Measurements from ENCODE around the gene CD109. TPM values are rescaled to one million over a fixed set of nuclear protein-coding genes. Genes with fewer than 3 reads are reported as not detected.
A peak's percentile ranks its signal among the peaks of the same experiment; 100 is the strongest.
"Not testable (repeated sequence)": the region's sequence is repeated elsewhere in the genome, so short reads cannot be mapped to it uniquely, and the experiment has no call there.

The CD109 gene
- total RNA-seq, 1 experiment from 2014 or later = 19.1 TPM

DNA sequence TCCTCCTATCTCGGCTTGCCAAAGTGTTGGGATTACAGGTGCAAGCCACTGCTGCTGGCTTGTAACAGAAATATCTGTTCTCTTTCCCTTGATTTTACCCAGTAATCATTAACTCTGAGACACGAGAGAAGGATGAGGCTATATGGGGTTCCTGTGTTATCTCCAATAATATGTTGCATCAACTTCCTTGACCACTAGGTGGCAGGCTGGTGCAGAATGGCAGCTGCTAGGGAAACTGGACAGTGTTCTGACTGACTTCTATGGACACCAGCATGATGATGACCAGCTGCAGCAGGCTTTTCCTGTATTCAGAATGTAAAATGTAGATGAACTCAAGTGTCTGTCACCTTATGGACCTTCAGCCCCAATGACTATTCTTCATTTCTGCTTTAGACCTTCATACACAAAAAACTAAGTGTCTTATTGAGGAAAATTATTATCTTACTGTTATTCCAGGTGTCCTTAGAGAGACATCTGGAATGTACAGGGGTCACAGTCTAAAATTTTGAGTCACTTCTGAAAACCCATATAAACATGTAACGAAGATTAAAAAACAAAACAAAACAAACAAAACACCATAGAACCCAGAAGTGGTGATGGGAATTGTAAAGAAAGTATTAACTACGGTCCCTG lies 20.4 kb upstream of the CD109 start:
- no peaks in the 10 kb centered on the region for H3K27me3 ChIP-seq
- no peaks in the 10 kb centered on the region for H3K9me3 ChIP-seq
- H3K4me3 ChIP-seq = no peak overlapping the region
- DNase-seq = peak; percentile 45
- no peaks in the 10 kb centered on the region for H3K36me3 ChIP-seq

DNA sequence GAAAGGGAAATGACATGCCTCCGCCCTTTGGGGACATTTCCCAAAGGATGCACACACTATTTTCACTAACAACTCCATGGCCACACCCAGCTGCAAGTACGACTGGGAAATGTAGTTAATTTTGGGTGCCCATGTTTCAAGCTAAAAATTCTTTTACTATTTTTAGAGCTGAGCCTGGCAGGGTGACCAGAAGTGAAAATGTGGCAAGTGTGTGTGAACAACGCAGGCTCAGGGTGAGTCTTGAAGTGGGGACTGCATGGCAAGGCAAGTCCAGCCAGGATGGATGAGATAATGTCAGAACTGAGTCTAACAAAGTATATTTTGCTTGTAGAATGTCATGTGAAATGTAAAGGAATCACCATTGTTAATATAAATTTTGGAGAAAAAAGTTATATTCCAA lies 17.0 kb upstream of the CD109 start:
- Histone ChIP-seq H3K27me3 (no peaks in the 10 kb centered on the region), H3K4me3 (no peak overlapping the region), H3K9me3 (no peaks in the 10 kb centered on the region), H3K36me3 (no peaks in the 10 kb centered on the region)
- DNase-seq = no peak

DNA sequence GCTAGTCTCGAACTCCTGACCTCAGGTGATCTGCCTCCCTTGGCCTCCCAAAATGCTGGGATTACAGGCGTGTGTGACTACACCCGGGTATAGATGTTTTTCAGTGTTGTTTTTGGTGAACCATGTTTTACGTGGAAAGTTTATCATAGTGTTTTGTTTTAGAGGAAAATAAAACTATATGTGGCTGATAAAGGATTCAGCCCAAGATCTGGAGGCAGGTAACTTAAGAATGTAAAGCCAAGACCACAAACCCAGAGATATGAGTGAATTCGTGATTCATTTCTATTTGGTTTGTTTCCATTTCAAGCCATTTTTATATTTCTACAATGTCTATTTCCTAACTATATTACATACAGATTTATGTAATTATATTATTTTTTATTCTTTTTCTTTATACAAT lies 16.2 kb upstream of the CD109 start:
- not testable (repeated sequence) for H3K4me3 ChIP-seq, H3K27me3 ChIP-seq, DNase-seq, H3K9me3 ChIP-seq, H3K36me3 ChIP-seq

DNA sequence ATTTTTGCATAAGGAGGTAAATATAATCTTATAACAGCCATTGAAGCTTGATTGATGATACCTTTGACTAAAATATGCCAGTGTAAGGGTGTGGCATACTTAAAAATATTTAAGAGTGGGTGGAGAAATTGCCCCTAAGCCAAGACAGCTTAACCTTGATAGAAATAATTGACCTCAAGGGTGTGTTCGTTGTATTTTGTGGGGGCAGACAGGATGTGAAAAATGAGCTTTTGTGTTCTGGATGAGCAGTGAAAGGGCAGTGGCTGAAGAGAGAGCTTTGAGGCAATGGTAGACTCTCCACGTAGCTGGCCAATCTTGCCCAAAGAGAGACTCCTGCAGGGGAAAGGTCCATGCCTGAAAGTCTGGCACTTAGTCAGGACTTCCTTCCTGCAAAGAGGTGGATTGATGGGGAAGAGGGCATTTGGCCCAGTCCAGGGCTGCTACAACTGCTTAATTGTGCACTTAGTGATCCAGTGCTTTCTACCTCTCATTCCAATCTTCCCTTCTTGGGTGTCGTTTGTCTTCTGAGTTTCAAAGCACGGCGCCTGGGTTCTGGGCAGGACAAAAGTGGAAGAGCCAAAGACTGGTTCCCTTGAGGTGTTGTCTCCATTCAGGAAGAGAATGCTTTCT lies 15.6 kb upstream of the CD109 start:
- H3K9me3 ChIP-seq = no peaks in the 10 kb centered on the region
- no peak overlapping the region for H3K4me3 ChIP-seq
- DNase-seq = no peak
- no peaks in the 10 kb centered on the region for H3K36me3 ChIP-seq
- no peaks in the 10 kb centered on the region for H3K27me3 ChIP-seq

DNA sequence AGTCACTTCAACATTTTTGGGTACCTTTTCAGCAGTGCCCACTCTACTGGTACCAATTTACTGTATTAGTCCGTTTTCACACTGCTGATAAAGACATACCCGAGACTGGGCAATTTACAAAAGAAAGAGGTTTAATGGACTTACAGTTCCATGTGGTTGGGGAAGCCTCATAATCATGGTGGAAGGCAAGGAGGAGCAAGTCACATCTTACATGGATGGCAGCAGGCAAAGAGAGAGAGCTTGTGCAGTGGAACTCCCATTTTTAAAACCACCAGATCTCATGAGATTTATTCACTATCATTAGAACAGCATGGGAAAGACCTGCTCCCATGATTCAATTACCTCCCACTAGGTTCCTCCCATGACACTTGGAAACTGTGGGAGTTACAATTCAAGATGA lies 12.4 kb upstream of the CD109 start:
- not testable (repeated sequence) for DNase-seq, H3K4me3 ChIP-seq, H3K27me3 ChIP-seq, H3K9me3 ChIP-seq, H3K36me3 ChIP-seq

DNA sequence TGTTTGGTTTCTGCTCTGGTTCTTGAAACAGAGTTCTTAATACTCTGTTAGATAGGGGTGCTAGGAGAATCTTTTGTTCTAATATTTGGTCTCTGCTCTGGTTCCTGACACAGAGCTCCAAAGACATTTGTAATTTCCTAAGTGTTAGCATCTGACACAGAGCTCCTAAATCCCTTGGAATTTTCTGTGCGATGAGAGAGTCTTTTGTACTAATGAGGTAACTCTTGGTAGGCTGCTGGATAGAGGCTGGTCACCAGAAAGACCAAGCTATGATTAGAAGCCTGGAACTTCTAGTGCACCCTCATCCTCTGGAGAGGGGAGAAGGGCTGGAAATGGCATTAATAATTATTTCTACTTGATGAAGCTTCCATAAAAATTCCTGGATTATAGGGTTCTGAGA lies 7.7 kb upstream of the CD109 start:
- Histone ChIP-seq H3K4me3 (no peak overlapping the region), H3K9me3 (no peaks in the 10 kb centered on the region), H3K27me3 (no peaks in the 10 kb centered on the region), H3K36me3 (no peaks in the 10 kb centered on the region)
- DNase-seq = no peak

DNA sequence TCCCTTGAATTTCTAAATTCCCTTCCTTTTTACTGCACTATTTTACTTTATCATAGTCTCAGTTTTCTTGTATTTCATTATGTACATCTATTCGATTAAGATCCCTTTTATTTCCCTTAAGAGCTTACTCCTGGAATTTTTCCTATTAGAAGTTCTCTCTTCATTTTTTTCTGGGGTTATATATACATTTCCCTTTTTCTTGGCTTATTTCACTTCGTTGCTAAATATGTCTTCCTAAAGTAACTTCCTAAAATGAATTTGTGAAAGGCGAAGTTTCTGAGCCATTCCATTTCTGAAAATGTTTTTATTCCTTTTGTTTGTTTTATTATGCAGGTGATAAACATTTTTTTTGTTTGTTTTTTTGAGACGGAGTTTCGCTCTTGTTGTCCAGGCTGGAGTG lies 5.9 kb upstream of the CD109 start:
- H3K9me3 ChIP-seq = no peaks in the 10 kb centered on the region
- no peaks in the 10 kb centered on the region for H3K36me3 ChIP-seq
- DNase-seq = no peak
- no peak overlapping the region for H3K4me3 ChIP-seq
- no peaks in the 10 kb centered on the region for H3K27me3 ChIP-seq

DNA sequence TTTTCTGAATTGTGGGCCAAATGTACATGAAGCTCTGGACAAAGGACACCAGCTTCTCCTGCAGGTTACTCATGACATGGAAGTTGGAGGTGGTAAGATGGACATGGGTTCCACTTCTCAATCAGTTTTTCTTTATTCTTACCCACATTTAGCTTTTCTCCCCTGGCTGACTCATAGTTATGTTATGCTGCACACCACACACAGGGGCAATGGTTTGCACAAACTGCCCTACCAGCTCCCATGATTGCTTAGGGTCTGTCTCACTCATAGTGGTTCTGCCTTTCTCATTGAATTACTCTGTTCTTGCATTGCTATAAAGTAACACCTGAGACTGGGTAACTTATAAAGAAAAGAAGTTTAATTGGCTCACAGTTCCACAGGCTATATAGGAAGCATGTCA lies 4.5 kb upstream of the CD109 start:
- Histone ChIP-seq H3K36me3 (no peaks in the 10 kb centered on the region), H3K4me3 (no peak overlapping the region), H3K9me3 (no peaks in the 10 kb centered on the region), H3K27me3 (no peaks in the 10 kb centered on the region)
- no peak for DNase-seq

DNA sequence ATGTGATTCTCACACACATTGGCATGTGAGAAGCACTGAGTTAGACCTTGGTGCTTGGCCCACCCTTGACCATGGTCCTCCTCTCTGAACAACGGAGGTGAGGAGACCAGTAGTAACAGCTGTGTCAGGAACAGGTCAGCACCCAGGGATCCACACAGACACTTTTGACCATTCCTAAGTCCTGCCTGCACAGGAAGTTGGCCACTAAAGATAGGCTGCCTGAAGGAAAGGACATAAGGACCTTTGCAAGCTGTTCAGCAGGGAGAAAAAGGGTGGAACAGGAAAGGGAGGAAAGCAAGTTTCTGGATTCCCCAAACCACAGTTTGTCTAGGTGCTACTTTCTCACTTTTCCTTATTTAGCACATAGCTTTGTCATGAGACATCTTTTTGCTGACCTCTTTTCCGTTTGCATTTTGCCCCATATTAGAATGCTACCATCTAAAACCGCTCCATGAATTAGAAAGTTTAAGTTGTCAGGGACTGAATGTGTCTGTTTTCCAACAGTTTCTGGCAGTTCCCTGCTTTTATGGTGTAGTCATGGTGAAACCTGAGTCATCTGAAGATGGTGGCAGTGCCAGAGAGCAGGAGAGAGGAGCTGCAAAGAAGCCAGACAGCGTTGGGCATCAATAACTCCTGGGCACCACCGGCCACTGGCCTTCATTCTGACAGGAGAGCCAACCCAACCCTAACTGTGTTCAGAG lies 1.1 kb upstream of the CD109 start:
- Histone ChIP-seq H3K4me3 (peak overlapping the region; percentile 58), H3K9me3 (no peaks in the 10 kb centered on the region), H3K27me3 (no peaks in the 10 kb centered on the region), H3K36me3 (peaks cover 20% of the 10 kb centered on the region)
- DNase-seq = peak; percentile 76

DNA sequence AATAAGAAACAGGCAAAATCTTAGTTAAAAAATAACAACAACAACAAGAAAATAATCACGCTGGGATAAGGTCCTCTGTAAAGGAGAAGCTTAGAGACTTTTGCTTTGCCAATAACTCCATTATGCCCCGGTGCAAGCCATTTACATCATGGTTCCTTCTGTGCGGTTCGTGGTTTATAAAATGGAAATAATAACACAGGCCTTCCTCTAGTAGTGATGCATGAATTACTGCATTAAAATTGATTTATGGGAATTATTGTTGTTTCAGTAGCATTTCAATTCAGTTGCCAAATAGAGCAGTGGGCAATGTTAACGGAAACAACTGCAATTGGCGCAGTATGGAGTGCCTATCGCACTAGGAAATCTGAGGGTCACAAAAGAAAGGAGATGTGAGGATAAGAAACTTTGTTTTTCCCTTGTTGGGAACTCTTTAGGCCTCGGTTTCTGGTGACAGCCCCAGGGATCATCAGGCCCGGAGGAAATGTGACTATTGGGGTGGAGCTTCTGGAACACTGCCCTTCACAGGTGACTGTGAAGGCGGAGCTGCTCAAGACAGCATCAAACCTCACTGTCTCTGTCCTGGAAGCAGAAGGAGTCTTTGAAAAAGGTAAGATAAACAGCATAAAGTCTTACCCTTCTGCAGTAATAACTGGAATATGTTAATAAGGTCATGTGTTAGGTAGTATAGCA lies 1.1 kb downstream of the CD109 start:
- no peaks in the 10 kb centered on the region for H3K27me3 ChIP-seq
- no peaks in the 10 kb centered on the region for H3K9me3 ChIP-seq
- H3K4me3 ChIP-seq = peak overlapping the region; percentile 58
- no peak for DNase-seq
- peaks cover 26% of the 10 kb centered on the region for H3K36me3 ChIP-seq

DNA sequence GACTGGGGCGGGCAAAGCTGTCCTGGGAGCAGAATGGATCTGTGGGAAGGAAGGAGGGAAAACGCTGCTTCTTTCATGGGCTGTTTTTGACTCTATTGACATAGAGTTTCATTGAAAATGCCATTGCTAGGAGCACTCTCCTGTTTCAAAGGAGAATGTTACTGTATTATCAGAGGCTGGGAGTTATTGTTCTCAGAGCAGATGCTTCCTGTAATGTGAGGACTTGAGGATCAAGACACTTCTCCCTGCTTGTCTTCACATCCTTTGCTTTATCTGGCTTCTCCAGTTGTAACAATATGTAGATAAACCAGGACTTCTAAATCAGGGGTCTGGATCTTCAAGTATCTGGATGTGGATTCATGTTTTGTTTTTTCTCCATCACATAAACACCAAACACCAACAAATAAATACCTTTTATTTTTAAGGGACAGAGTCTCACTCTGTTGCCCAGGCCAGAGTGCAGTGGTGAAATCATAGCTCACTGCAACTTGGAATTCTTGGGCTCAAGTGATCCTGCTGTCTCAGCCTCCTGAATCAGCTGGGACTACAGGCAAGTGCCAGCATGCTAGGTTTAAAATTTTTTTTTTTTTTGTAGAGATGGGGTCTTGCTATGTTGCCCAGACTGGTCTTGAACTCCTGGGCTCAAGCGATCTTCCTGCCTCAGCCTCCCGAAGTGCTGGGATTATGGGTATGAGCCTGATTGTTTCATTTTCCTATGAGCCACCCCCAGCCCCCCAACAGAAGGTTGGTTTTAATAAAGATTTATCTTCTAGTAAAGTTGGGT lies 3.9 kb downstream of the CD109 start:
- no peaks in the 10 kb centered on the region for H3K9me3 ChIP-seq
- H3K36me3 ChIP-seq = peaks cover 43% of the 10 kb centered on the region
- no peak overlapping the region for H3K4me3 ChIP-seq
- no peaks in the 10 kb centered on the region for H3K27me3 ChIP-seq
- DNase-seq = no peak

DNA sequence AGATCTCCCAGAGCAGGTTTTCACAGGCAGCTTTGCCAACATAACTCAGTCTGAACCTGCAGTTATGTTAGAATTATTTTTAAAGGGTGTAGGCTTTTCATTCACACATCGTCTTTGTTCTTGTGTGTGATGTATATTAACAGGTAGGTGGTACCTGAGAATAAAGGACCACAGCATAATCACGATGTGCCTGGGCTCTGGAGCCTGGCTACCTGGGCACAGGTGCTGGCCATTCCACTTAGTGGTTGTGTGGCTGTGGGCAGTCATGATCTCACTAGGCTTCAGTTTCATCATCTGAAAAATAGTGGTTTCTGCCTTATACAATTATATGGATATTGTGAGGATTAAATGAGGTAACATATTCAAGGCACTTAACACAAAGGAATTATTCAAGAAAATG lies 6.4 kb downstream of the CD109 start:
- Histone ChIP-seq H3K27me3 (no peaks in the 10 kb centered on the region), H3K36me3 (peaks cover 60% of the 10 kb centered on the region), H3K9me3 (no peaks in the 10 kb centered on the region), H3K4me3 (no peak overlapping the region)
- no peak for DNase-seq

DNA sequence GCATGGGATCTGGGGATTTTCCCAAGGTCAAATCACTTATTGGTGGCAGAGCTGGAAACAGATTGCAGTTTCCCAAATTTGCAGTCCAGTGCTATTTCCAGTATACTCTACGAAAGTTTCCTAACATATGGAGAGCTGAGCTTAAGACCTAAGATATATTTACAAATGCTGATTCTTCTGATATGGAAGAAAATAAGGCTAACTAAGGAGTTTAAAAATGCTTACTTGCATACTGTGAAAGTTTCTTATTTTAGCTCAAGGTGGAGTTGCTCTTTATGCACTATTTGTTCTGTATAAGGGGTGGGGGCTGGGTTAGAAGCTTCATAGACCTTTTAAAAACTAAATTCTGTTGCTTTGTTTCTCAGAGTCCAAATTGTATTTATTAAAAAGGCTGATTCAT lies 7.5 kb downstream of the CD109 start:
- Histone ChIP-seq H3K36me3 (peaks cover 54% of the 10 kb centered on the region), H3K9me3 (no peaks in the 10 kb centered on the region), H3K4me3 (no peak overlapping the region), H3K27me3 (no peaks in the 10 kb centered on the region)
- no peak for DNase-seq

DNA sequence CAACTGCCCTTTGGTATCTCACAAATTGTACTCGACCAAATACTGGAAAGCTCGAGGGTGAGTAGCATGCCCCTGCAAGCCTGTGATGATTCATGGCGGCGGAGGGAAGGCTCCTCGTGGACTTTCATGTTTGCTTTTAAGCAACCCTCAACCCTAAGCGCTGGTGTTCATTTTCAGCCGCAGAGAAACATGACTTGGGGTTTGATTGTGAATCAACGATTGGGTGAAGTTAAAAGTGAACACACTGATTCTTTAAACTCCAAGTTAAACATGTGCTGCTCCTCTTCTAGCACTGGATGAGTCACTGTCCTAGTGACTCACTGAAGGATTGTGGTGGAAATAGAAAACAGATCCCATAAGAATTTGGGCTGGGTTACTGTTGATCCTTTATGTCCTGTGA lies 8.3 kb downstream of the CD109 start:
- Histone ChIP-seq H3K4me3 (peak overlapping the region; percentile 7; the same call in 1 of the 2 replicates), H3K27me3 (no peaks in the 10 kb centered on the region), H3K36me3 (peaks cover 52% of the 10 kb centered on the region), H3K9me3 (no peaks in the 10 kb centered on the region)
- peak; percentile 85 for DNase-seq

DNA sequence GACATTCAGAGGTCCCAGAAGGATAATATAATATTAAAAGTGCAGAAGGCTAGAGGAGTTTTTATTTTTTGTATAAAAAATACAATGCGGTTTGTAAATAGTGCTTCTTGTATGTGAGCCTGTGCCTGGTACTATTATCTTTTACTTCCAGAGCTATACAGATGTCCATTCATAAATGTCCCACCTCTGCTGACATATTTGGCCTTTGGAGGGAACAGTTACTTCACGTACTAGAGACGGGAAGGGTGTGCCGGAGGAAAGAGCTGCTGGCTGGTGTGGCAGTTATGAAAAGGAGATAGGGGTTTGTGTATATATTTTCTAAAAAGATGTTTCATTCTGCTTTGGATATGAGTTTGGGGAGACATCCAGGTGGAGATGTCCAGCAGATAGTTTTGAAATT lies 8.8 kb downstream of the CD109 start:
- H3K4me3 ChIP-seq = no peak overlapping the region
- H3K27me3 ChIP-seq = no peaks in the 10 kb centered on the region
- peaks cover 51% of the 10 kb centered on the region for H3K36me3 ChIP-seq
- H3K9me3 ChIP-seq = no peaks in the 10 kb centered on the region
- DNase-seq = no peak

DNA sequence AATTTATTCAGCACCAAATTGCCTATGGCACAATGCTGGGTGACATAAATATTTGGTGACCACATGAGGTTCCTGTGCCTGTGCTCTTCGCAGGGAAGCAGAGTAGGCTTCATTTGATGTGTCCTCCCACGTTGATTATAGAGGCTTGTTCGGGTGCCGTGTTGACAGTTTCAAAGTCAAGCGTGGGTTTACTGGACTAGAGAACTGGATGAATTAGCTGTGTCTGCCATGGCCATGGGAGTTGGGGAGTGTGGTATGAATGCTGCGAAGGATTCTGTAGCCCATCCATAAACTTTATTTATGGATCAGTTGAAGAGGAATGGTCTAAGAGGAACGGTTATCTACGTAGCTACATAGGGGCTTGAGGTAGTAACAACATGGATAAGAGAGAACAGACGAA lies 11.0 kb downstream of the CD109 start:
- Histone ChIP-seq H3K4me3 (no peak overlapping the region), H3K36me3 (peaks cover 46% of the 10 kb centered on the region), H3K27me3 (no peaks in the 10 kb centered on the region), H3K9me3 (no peaks in the 10 kb centered on the region)
- no peak for DNase-seq

DNA sequence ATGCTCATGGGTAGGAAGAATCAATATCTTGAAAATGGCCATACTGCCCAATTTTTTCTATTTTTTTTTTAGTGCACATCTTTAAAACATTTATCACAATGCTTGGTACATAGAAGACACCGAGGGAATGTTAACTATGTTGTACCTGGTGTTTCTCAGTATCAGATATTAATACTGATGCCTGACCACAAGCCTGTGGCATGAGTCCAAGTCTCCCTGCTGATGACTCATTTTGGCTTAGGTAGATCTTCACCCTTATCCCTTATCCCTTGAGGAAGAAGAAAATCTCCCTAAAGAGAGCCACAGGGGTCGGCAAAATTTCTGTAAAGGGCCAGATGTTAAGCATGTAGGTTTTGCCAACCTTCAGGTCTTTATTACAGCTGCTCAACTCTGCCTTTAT lies 14.5 kb downstream of the CD109 start:
- H3K4me3 ChIP-seq = no peak overlapping the region
- DNase-seq = peak; percentile 52
- no peaks in the 10 kb centered on the region for H3K27me3 ChIP-seq
- H3K36me3 ChIP-seq = peaks cover 22% of the 10 kb centered on the region
- H3K9me3 ChIP-seq = no peaks in the 10 kb centered on the region

All from MG63 (cell line).